GM18861 (cell line): ENCODE results near the gene MEIG1.
"Not testable (repeated sequence)": the region's sequence is repeated elsewhere in the genome, so short reads cannot be mapped to it uniquely, and the experiment has no call there.

Experiments
- ATAC-seq: cut with Tn5 transposase; IDR thresholded peaks from one replicate; pipeline ENCODE4 v1.9.1; 2021; ENCODE audit not compliant: unreplicated experiment

Gene MEIG1, protein sequence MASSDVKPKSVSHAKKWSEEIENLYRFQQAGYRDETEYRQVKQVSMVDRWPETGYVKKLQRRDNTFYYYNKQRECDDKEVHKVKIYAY

GRCh38 chr10:14959221-14960057 is at the start of gene MEIG1:
Gene MEIG1 (plus strand): TSS chr10:14959388. CDS start chr10:14966469, 7,081 bp downstream.
- ATAC-seq, result peak; percentile 65

- no peak for ATAC-seq
Observed at GRCh38 chr10:14910953-14911352, 48.2 kb upstream of the MEIG1 start.

DNA sequence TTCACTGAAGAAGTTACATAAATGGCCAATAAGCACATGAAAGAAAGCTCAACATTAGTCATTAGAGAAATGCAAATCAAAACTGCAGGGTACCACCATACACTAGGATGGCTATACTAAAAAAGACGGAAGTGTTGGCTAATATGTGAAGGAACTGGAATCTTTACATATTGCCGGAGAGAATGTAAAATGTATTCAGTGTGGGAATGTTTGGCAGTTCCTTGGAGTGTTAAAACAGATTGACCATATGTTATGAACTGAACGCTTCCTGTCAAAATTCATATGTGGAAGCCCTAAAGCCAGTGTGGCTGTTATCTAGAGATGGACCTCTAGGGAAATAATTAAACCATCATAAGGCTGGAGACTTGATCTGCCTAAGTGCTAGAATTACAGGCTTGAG is 47.4 kb upstream of the MEIG1 start:
- no peak for ATAC-seq

- ATAC-seq, result no peak
Observed at GRCh38 chr10:14916600-14916999, 42.6 kb upstream of the MEIG1 start.

DNA sequence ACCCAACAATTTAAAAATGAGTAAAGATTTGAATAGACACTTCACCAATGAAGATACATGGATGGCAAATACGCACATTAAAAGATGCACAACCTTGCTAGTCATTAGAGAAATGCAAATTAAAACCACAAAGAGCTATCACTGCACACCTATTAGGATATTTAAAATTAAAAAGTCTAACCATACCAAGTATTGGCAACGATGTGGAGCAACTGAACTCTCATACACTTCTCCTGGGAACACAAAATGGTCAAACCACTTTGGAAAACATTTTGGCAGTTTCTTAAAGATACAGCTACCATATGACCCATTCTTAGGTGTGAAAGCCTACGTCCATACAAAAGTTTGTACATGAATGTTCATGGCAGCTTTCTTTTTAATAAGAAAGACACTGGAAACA is 41.4 kb upstream of the MEIG1 start:
- ATAC-seq, result no peak

- no peak for ATAC-seq
Observed at GRCh38 chr10:14918964-14919363, 40.2 kb upstream of the MEIG1 start.

GRCh38 chr10:14924013-14924412 is 35.2 kb upstream of the MEIG1 start:
- ATAC-seq, result no peak

- no peak for ATAC-seq
Observed at GRCh38 chr10:14925268-14925667, 33.9 kb upstream of the MEIG1 start.

GRCh38 chr10:14926061-14926470 is 33.1 kb upstream of the MEIG1 start:
- no peak for ATAC-seq

- ATAC-seq, result peak; percentile 97
Observed at GRCh38 chr10:14926722-14927416, 32.3 kb upstream of the MEIG1 start.

DNA sequence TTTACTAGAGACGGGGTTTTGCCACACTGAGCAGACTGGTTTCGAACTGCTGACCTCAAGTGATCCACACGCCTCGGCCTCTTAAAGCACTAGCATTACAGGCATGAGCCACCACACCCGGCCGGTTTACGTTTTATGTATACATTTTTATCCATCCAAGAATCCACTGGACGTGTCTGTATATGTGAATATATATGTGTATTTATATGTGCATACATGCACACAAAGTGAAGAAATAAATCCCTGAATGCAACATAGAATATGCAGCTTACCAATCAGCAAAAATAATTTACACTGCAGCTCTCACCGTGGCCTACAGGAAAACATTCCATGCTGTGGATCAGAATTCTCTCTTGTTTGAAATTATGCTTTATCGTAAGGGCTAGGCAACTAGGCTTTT is 28.6 kb upstream of the MEIG1 start:
- no peak for ATAC-seq

DNA sequence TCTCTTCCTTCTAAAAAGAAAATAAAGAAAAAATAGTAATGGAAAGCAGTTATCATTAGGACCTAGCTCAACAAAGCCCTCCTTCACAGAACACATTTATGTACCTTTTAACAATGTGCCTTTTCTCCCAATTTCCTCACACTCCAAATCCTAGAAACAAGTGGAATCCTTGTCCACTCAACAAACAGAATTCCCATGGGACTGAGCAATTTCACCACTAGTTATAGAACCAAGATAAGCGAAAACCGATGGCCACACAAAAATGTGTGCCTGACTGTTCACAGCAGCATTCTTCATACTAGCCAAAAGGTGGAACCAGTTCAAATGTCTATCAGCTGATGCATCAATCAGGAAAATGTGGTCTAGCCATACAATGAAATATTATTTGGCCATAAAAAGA is 22.6 kb upstream of the MEIG1 start:
- no peak for ATAC-seq

DNA sequence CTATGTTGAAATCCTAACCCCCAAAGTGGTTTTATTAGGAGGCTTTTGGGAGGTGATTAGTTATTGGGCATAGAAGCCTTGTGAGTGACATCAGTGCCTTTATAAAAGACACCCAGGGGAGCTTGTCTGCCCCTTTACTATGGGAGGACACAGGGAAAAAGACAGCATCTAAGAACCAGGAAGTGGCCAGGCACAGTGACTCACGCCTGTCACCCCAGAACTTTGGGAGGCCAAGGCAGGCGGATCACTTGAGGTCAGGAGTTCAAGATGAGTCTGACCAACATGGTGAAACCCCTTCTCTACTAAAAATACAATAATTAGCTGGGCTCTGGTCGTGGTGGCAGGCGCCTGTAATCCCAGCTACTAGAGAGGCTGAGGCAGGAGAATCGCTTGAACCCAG is 20.2 kb upstream of the MEIG1 start:
- not testable (repeated sequence) for ATAC-seq

GRCh38 chr10:14942147-14942949 is 16.8 kb upstream of the MEIG1 start:
- ATAC-seq, result peak; percentile 83

GRCh38 chr10:14942950-14943338 is 16.2 kb upstream of the MEIG1 start:
- not testable (repeated sequence) for ATAC-seq

DNA sequence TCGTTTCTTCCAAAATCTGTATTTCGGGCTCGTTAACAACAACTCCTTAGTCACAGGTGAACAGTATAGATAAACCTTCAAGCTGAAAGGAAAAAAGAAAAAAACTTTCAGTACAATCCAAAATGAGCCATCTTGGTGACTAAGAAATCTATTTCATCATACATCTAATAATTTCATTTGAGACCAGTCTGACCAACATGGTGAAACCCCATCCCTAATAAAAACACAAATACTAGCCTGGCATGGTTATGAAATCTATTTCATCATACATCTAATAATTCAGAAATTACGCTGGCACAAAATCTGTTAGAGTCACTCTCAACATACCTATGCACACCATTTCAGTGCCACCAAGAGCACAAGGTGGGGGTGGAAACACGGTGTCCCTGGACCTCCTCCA is 14.1 kb upstream of the MEIG1 start:
- no peak for ATAC-seq

DNA sequence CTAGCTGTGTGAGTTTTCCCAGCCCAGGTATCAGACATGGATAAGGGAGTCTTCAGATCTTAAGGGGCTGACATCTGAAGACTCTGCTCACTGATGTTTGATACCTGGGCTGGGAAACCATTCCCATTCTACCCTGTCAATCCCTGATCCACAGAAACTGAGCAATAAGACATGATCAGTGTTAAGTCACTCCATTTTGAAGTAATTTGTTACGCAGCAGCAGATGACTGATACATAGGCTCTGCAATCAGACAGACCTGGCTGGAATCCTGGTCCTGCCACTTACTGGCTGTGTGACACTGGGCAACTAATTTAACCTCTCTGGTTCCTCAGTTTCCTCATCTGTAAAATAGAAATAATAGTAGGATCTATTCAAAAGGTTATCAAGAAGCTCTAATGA is 11.9 kb upstream of the MEIG1 start:
- no peak for ATAC-seq

DNA sequence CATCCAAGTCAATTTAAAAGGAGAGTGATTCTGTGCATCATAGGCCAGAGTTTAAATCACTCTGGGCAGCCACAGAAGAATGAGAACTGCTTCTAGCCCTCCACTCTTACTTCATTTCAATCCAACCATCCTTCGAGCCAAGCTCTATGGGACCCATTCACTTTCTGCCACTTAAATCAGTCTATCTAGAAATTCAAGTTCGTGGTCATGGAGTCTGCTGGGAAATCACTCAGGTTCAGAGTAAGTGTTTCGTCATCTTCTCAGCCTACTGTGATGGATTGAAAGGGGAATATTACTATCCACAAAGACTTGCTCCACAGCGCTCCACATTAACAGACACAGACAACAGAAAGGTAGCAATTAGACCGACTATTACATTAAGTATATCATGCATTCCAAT is 9.9 kb upstream of the MEIG1 start:
- ATAC-seq, result no peak

- no peak for ATAC-seq
Observed at GRCh38 chr10:14952851-14953423, 6.3 kb upstream of the MEIG1 start.

GRCh38 chr10:14953424-14954000 is 5.7 kb upstream of the MEIG1 start:
- peak; percentile 37 for ATAC-seq
